ENCODE data around the gene GPN3.

DNA sequence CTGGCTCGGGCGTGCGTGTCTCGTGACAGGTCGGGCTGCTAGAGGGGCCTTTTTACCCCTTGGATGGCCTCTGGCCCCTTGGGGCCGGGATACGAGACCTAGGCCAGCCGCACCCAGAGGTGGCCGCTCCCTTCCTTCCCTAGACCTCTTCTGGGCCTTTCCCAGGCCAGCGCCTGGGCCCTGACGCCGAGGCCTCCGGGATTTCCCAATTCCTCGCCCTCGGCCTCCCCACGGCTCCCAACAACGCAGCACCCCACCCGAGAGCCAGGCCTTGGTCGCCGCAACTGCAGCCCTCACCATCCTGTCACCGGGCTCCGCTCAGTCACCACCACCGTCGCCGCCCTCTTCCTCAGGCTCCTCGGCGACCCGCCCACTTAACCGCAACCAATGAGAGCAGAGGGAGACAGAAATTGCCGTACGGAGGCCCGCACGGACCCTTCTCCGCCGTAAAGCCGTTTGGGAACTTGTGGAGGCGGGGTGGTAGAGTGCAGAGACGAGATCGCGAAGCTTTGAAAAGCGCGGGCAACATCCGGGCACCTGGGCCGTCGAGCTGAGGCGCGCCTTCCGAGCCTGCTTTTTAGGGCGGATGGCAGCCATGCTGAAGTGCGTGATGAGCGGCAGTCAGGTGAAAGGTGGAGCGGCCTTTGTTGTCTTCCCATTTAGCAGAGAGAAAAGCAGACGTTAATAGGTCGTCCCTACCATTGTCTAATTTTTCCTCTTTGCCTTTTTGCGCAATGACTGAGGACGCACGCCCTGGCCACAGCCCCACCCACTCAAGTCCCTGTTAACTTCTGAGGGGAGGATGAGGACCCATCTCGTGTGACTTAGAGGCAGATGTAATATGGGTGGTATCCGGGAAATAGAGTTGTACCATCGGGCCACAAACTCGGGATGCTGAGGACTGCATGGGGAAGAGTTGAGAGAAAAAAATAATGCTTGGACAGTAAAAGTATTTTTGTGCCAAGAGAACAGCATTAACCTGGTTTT, 34.0 kb upstream of the GPN3 start, which contains the start of the genes RAD9B and VPS29:
- TF ChIP-seq, protein P1, sequence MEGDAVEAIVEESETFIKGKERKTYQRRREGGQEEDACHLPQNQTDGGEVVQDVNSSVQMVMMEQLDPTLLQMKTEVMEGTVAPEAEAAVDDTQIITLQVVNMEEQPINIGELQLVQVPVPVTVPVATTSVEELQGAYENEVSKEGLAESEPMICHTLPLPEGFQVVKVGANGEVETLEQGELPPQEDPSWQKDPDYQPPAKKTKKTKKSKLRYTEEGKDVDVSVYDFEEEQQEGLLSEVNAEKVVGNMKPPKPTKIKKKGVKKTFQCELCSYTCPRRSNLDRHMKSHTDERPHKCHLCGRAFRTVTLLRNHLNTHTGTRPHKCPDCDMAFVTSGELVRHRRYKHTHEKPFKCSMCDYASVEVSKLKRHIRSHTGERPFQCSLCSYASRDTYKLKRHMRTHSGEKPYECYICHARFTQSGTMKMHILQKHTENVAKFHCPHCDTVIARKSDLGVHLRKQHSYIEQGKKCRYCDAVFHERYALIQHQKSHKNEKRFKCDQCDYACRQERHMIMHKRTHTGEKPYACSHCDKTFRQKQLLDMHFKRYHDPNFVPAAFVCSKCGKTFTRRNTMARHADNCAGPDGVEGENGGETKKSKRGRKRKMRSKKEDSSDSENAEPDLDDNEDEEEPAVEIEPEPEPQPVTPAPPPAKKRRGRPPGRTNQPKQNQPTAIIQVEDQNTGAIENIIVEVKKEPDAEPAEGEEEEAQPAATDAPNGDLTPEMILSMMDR (conservative IDR thresholded peaks at IDR 0.05): no peak
- TF ChIP-seq EZH2 (IDR thresholded peaks at IDR 0.05; ENCODE audit: low read depth): no peak
